Left ventricle myocardium inferior (tissue), 1 donor: ENCODE measurements around the gene DHH. TPM values are rescaled to one million over a fixed set of nuclear protein-coding genes. Genes with fewer than 3 reads are reported as not detected.

Experiments used
- DNase-seq: peaks from one replicate; pipeline ENCODE4 v3.0.0-alpha.2; 2020
- H3K27ac ChIP-seq: fragments of 200-600 bp; replicated peaks from 2 replicates; pipeline ENCODE4 v1.8.0; 2021
- H3K27me3 ChIP-seq: fragments of 200-600 bp; 2 replicates; pipeline ENCODE4 v1.8.0; 2021; ENCODE audit warnings: low read depth
- H3K36me3 ChIP-seq: fragments of 200-600 bp; 2 replicates; pipeline ENCODE4 v1.8.0; 2021
- H3K4me1 ChIP-seq: fragments of 200-600 bp; 2 replicates; pipeline ENCODE4 v1.8.0; 2021
- H3K4me3 ChIP-seq: fragments of 200-600 bp; 2 replicates; pipeline ENCODE4 v1.8.0; 2021; ENCODE audit warnings: mild to moderate bottlenecking, moderate library complexity
- H3K9me3 ChIP-seq: fragments of 200-600 bp; replicated peaks from 2 replicates; pipeline ENCODE4 v1.8.0; 2021
- intact Hi-C: fragments of 100-400 bp; cut with micrococcal nuclease; formaldehyde crosslinking; loops from one replicate; pipeline ENCODE4 v1.11.0; 2022
- total RNA-seq: library from RNA; stranded (reverse); fragmentation: NEBNext Ultra II Directional; extraction: Animal tissue kit (Norgen Biotek cat#: 25700); gene quantifications from one replicate; pipeline ENCODE4 v1.2.1, GENCODE V29; 2021
- TF ChIP-seq, protein P1 (sequence below): fragments of 200-600 bp; IDR thresholded peaks from 2 replicates; pipeline ENCODE4 v1.8.0; 2021; ENCODE audit warnings: antibody characterized with exemption, mild to moderate bottlenecking, borderline replicate concordance
- donor health status: DM: no; HTN: yes; CAD: no; lungs with severe emphysema.

Gene DHH
- total RNA-seq, 1 donor from 2014 or later = 0.41 TPM

- no peak for DNase-seq
- peaks cover 72% of the 10 kb centered on the region for H3K4me1 ChIP-seq
- no peaks in the 10 kb centered on the region for H3K9me3 ChIP-seq
- intact Hi-C loops = no loop called here
- H3K27ac ChIP-seq = peak overlapping the region; percentile 25
- H3K27me3 ChIP-seq = peaks cover 64% of the 10 kb centered on the region
- peaks cover 21% of the 10 kb centered on the region for H3K36me3 ChIP-seq
- TF ChIP-seq, protein P1, sequence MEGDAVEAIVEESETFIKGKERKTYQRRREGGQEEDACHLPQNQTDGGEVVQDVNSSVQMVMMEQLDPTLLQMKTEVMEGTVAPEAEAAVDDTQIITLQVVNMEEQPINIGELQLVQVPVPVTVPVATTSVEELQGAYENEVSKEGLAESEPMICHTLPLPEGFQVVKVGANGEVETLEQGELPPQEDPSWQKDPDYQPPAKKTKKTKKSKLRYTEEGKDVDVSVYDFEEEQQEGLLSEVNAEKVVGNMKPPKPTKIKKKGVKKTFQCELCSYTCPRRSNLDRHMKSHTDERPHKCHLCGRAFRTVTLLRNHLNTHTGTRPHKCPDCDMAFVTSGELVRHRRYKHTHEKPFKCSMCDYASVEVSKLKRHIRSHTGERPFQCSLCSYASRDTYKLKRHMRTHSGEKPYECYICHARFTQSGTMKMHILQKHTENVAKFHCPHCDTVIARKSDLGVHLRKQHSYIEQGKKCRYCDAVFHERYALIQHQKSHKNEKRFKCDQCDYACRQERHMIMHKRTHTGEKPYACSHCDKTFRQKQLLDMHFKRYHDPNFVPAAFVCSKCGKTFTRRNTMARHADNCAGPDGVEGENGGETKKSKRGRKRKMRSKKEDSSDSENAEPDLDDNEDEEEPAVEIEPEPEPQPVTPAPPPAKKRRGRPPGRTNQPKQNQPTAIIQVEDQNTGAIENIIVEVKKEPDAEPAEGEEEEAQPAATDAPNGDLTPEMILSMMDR = no peak
- peak overlapping the region; percentile 60 for H3K4me3 ChIP-seq
These were observed 1.7 kb downstream of the DHH start for GRCh38 chr12:49092816-49093406.

- no peaks in the 10 kb centered on the region for H3K9me3 ChIP-seq
- peak overlapping the region; percentile 59 for H3K4me3 ChIP-seq
- peaks cover 75% of the 10 kb centered on the region for H3K4me1 ChIP-seq
- peaks cover 64% of the 10 kb centered on the region for H3K27me3 ChIP-seq
- DNase-seq = peak; percentile 37
- TF ChIP-seq, protein P1 = peak; percentile 39
- H3K27ac ChIP-seq = peak overlapping the region; percentile 24
- intact Hi-C loops = no loop called here
- peaks cover 15% of the 10 kb centered on the region for H3K36me3 ChIP-seq
These were observed 2.4 kb downstream of the DHH start for GRCh38 chr12:49092086-49092815.

DNA sequence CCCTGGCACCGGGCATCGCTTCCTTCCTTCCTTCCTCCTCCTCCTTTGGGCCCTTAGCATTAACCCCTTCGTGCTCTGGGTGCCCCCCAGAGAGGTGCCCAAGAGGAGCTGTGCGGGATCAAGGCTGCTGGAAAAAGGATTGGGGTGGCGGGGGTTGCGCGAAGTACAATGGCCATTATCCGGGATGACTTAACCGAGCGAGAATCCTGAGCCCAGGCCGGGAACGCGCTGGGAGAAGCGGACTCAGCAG lies 2.8 kb downstream of the DHH start:
- Histone ChIP-seq H3K4me1 (peaks cover 75% of the 10 kb centered on the region), H3K9me3 (no peaks in the 10 kb centered on the region), H3K4me3 (peak overlapping the region; percentile 59), H3K27me3 (peaks cover 64% of the 10 kb centered on the region), H3K27ac (peak overlapping the region; percentile 4), H3K36me3 (peaks cover 10% of the 10 kb centered on the region)
- no peak for DNase-seq
- intact Hi-C loops = no loop called here
- TF ChIP-seq, protein P1 = no peak

- Histone ChIP-seq H3K27ac (peak overlapping the region; percentile 4), H3K27me3 (peaks cover 64% of the 10 kb centered on the region), H3K9me3 (no peaks in the 10 kb centered on the region), H3K4me3 (peak overlapping the region; percentile 59), H3K36me3 (peaks cover 7% of the 10 kb centered on the region), H3K4me1 (peaks cover 75% of the 10 kb centered on the region)
- no peak for DNase-seq
- TF ChIP-seq, protein P1 = no peak
- intact Hi-C loops = no loop called here
These were observed 3.4 kb downstream of the DHH start for GRCh38 chr12:49091056-49091835.

DNA sequence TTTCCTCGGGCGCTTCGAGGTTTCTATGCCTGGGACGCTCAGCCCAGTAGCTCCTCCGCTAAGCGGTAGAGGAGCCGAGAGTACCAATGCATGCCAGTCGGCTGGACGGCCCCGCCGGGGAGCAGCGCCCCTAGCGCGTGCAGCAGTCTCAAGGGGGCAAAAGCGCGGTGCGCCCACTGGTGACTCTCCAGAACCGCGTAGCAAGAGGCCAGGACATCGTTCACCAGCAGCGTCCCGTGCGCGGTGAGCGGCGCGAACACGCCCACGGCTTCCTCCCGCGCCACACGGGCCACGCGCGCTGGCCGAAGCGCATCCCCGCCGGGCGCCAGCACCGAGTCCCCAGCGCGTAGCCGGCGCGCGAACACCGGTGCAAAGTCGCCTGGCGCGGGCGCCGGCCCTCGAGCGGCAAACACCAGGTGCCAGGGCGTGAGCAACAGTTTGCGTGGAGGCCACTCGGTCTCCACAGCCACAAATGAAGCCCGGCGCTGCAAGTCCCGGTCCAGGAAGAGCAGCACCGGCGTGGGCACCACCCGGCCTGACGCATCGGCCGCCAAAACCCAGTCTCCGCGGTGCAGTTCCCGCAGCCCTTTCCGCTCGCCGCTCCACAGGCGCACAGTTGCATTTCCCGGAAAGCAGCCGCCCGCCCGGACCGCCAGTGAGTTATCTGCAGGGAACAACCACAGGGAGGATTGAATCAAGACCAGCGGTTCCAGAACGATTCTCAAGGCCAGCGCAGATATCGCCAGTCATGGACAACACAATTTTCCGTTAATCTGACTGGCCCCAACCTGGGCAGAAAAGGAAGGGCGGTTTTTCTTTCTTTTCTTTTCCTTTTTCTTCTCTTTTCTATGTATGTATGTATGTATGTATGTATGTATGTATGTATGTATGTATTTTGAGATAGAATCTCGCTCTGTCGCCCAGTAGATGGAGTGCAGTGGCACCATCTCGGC lies 4.5 kb downstream of the DHH start:
- H3K4me1 ChIP-seq = peaks cover 73% of the 10 kb centered on the region
- H3K4me3 ChIP-seq = peak overlapping the region; percentile 63
- TF ChIP-seq, protein P1 = no peak

More for the DNA sequence above, 4.5 kb downstream of the DHH start:
- intact Hi-C loops = loop anchor here (5.0 to 10.0 kb wide), 2 partner anchors 32 to 145 kb away; no protein-coding TSS in a partner anchor
- H3K36me3 ChIP-seq = no peaks in the 10 kb centered on the region
- H3K27ac ChIP-seq = peak overlapping the region; percentile 24
- H3K9me3 ChIP-seq = no peaks in the 10 kb centered on the region
- peaks cover 64% of the 10 kb centered on the region for H3K27me3 ChIP-seq
- DNase-seq = peak; percentile 39
